HepG2 (cell line): Measurements from ENCODE around the gene COMMD1. TPM values are rescaled to one million over a fixed set of nuclear protein-coding genes. Genes with fewer than 3 reads are reported as not detected.

Source experiments
- ERF ChIP-seq: IDR thresholded peaks from 2 replicates; pipeline ENCODE4 v1.6.1; 2018; ENCODE audit warnings: missing biosample characterization, missing genetic modification reagents
- FOXO1 ChIP-seq: sonication (generic); formaldehyde crosslinking; IDR thresholded peaks from 2 replicates; pipeline ENCODE4 v1.4.0; 2020; ENCODE audit warnings: missing genetic modification reagents
- MIER3 ChIP-seq: IDR thresholded peaks from 2 replicates; pipeline ENCODE4 v1.6.1; 2016; ENCODE audit warnings: missing compliant biosample characterization, borderline replicate concordance
- MLXIP ChIP-seq: sonication (generic); formaldehyde crosslinking; IDR thresholded peaks from 2 replicates; pipeline ENCODE4 v1.9.0; 2021; ENCODE audit warnings: missing genetic modification reagents, borderline replicate concordance
- POGK ChIP-seq: sonication (generic); formaldehyde crosslinking; conservative IDR thresholded peaks from 2 replicates; pipeline ENCODE4 v1.8.0; 2022; ENCODE audit warnings: mild to moderate bottlenecking, moderate library complexity, missing genetic modification reagents
- RAD51 ChIP-seq: fragments of 450-650 bp; IDR thresholded peaks from 2 replicates; pipeline ENCODE4 v1.6.1; 2016; ENCODE audit warnings: borderline replicate concordance
- SIX1 ChIP-seq: sonication (generic); formaldehyde crosslinking; IDR thresholded peaks from 2 replicates; pipeline ENCODE4 v1.4.0; 2020; ENCODE audit warnings: missing genetic modification reagents, borderline replicate concordance
- SOX6 ChIP-seq, 2 experiments: fragments of 450-650 bp in 1 of 2; sonication (generic) in 1 of 2; formaldehyde crosslinking in 1 of 2; IDR thresholded peaks; 2 replicates each; pipeline versions ENCODE4 v1.4.0 to v1.6.1; 2017 to 2020; ENCODE audit warnings: antibody characterized with exemption in 1 of 2, mild to moderate bottlenecking in 1 of 2, missing genetic modification reagents in 1 of 2
- ZBTB37 ChIP-seq: sonication (generic); formaldehyde crosslinking; IDR thresholded peaks from 2 replicates; pipeline ENCODE4 v1.4.0; 2020; ENCODE audit warnings: mild to moderate bottlenecking, missing genetic modification reagents
- ZFP90 ChIP-seq: sonication (generic); formaldehyde crosslinking; IDR thresholded peaks from 2 replicates; pipeline ENCODE4 v1.8.0; 2022; ENCODE audit warnings: missing genetic modification reagents, mild to moderate bottlenecking, inconsistent platforms, borderline replicate concordance
- ZNF234 ChIP-seq: sonication (generic); formaldehyde crosslinking; conservative IDR thresholded peaks from 2 replicates; pipeline ENCODE4 v1.5.1; 2020; ENCODE audit warnings: mild to moderate bottlenecking, missing genetic modification reagents
- ZNF274 ChIP-seq: sonication (generic); formaldehyde crosslinking; IDR thresholded peaks from 2 replicates; pipeline ENCODE4 v1.5.1; 2020; ENCODE audit warnings: mild to moderate bottlenecking, missing genetic modification reagents
- ZNF362 ChIP-seq: sonication (generic); formaldehyde crosslinking; IDR thresholded peaks from 2 replicates; pipeline ENCODE4 v1.4.0; 2020; ENCODE audit warnings: missing genetic modification reagents, mild to moderate bottlenecking, borderline replicate concordance
- ZNF382 ChIP-seq: sonication (generic); formaldehyde crosslinking; IDR thresholded peaks from 2 replicates; pipeline ENCODE4 v1.5.0; 2020; ENCODE audit warnings: missing genetic modification reagents, mild to moderate bottlenecking, borderline replicate concordance
- ZNF430 ChIP-seq: sonication (generic); formaldehyde crosslinking; IDR thresholded peaks from 2 replicates; pipeline ENCODE4 v1.9.0; 2021; ENCODE audit warnings: mild to moderate bottlenecking, missing genetic modification reagents
- ZNF460 ChIP-seq: sonication (generic); formaldehyde crosslinking; IDR thresholded peaks from 2 replicates; pipeline ENCODE4 v1.5.1; 2020; ENCODE audit warnings: missing genetic modification reagents, mild to moderate bottlenecking, borderline replicate concordance
- ZNF616 ChIP-seq: sonication (generic); formaldehyde crosslinking; IDR thresholded peaks from 2 replicates; pipeline ENCODE4 v1.5.0; 2020; ENCODE audit warnings: low read depth, mild to moderate bottlenecking, missing genetic modification reagents
- ZNF883 ChIP-seq: sonication (generic); formaldehyde crosslinking; IDR thresholded peaks from 2 replicates; pipeline ENCODE4 v1.5.1; 2020; ENCODE audit warnings: mild to moderate bottlenecking, missing genetic modification reagents; ENCODE audit errors: not compliant biosample characterization
- polyA plus RNA-seq, 8 experiments: library from polyadenylated mRNA; depleted of rRNA in 3 of 8; stranded (reverse) in 7 of 8; unstranded in 1 of 8; fragments of >200 nt; fragmentation: Illumina TruSeq in 4 of 8; extraction: Trizol in 4 of 8; gene quantifications; 2 replicates each; pipeline versions ENCODE4 v1.2.1 to v1.2.3, GENCODE V29; 2011 to 2016; ENCODE audit warnings: low read depth in 4 of 8, missing spikeins in 1 of 8, mixed read lengths in 1 of 8; ENCODE audit not compliant: insufficient read depth in 1 of 8
- total RNA-seq, 5 experiments: library from RNA; depleted of rRNA; stranded (reverse); fragments of >200 nt; fragmentation: Illumina TruSeq; extraction: Trizol; gene quantifications; 2 replicates each; pipeline ENCODE4 v1.2.3, GENCODE V29; 2016; ENCODE audit warnings: low read depth in 1 of 5
- TF ChIP-seq, protein P1 (sequence below): sonication (generic); formaldehyde crosslinking; IDR thresholded peaks from 2 replicates; pipeline ENCODE4 v1.5.0; 2020; ENCODE audit warnings: mild to moderate bottlenecking, missing genetic modification reagents, moderate library complexity

COMMD1 gene
- total and polyA plus RNA-seq, 2 of the 13 experiments (the other 11 are each of a cell fraction or from before 2014, with no cell fraction given): 25.7 to 105 TPM

- TF ChIP-seq SIX1 (CRISPR knock-in tag) (no peak), ZNF616 (CRISPR knock-in tag) (peak; percentile 80), MIER3 (CRISPR knock-in tag) (peak; percentile 95), ZNF883 (peak; percentile 98), MLXIP (CRISPR knock-in tag) (no peak), ZNF234 (CRISPR knock-in tag) (no peak), RAD51 (no peak), SOX6 (IDR thresholded peaks at IDR 0.05) (no peak), SOX6 (CRISPR knock-in tag; IDR thresholded peaks at IDR 0.05) (peak; percentile 84), ZNF382 (no peak), POGK (peak; percentile 98), ZNF362 (CRISPR knock-in tag) (peak; percentile 97), ZNF460 (peak; percentile 62; the same call in 1 of the 2 replicates), ZNF274 (CRISPR knock-in tag) (peak; percentile 93), FOXO1 (CRISPR knock-in tag) (0 out of 2 replicates have a peak, but pooled peaks have one; percentile 65), ZFP90 (peak; percentile 97), ZNF430 (peak; percentile 91; the same call in 1 of the 2 replicates), ERF (CRISPR knock-in tag) (peak; percentile 98), ZBTB37 (CRISPR knock-in tag) (no peak)
- TF ChIP-seq, protein P1, sequence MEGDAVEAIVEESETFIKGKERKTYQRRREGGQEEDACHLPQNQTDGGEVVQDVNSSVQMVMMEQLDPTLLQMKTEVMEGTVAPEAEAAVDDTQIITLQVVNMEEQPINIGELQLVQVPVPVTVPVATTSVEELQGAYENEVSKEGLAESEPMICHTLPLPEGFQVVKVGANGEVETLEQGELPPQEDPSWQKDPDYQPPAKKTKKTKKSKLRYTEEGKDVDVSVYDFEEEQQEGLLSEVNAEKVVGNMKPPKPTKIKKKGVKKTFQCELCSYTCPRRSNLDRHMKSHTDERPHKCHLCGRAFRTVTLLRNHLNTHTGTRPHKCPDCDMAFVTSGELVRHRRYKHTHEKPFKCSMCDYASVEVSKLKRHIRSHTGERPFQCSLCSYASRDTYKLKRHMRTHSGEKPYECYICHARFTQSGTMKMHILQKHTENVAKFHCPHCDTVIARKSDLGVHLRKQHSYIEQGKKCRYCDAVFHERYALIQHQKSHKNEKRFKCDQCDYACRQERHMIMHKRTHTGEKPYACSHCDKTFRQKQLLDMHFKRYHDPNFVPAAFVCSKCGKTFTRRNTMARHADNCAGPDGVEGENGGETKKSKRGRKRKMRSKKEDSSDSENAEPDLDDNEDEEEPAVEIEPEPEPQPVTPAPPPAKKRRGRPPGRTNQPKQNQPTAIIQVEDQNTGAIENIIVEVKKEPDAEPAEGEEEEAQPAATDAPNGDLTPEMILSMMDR: peak; percentile 53
Measured at GRCh38 chr2:61888267-61889055, 17.0 kb upstream of the COMMD1 start, which contains the start of gene CCT4 (continued).
